NOMO-1 treated with dmso at 0.1 percent for 144 hours (cell line): ENCODE measurements around the gene AFTPH.
"Not testable (repeated sequence)": the region's sequence is repeated elsewhere in the genome, so short reads cannot be mapped to it uniquely, and the experiment has no call there.

Experiments
- DNase-seq: peaks from one replicate; lab custom pipeline; 2025; ENCODE audit not compliant: unreplicated experiment; lab: John Stamatoyannopoulos, UW

AFTPH gene

DNA sequence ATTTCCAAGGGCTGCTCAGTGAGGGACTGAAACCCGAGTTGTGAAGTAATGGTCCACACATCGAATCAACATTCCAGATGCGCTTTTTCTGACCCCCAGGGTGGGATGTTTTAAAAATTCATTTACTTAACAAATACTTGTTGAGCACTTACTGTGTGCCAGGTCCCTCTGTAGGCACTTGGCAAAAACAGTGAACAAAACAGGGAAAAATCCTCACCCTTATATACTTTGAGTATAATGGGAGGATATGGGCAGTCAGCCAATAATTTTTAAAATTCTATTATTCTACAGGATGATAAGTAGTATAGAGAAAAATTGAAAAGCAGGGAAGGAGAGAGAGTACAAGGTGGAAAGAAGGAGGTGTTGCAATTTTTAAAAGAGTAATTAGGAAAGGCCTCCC is 31.3 kb upstream of the AFTPH start:
- DNase-seq = no peak

DNA sequence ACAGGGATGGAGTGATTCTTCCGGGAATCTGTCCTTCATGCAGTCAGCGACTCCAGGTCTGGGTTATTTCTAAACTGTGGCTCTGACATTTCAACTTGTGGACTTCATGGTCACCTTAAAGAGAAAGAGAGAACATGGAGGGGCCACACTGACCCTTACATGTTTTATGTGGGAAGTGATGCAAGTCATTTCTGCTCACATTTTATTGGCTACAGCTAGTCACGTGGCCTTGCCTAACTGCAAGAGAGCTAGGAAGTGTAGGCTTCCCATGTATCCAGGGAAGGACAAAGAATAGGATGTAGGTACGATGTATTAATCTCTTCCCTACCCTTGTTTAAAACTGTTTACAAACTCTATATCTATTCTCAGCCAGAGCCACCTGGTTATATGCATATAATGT is 30.3 kb upstream of the AFTPH start:
- DNase-seq = no peak

DNA sequence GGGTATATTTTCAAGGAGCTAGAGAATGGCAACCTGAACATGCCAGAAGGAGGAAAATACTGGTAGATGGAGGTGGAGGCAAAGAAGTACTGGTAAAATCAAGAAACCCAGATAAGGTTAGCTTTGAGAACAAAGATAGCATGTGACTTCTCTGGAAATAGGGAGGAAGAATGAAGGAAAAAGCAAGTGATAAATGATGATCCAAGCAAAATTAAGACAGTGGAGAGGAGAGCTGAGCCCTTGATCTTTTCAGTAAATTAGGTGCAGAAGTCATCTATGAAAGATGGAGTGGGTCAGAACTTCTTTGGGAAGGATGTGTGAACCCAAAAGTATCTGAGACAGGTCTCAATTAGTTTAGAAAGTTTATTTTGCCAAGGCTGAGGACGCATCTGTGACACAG is 25.7 kb upstream of the AFTPH start:
- DNase-seq = no peak

DNA sequence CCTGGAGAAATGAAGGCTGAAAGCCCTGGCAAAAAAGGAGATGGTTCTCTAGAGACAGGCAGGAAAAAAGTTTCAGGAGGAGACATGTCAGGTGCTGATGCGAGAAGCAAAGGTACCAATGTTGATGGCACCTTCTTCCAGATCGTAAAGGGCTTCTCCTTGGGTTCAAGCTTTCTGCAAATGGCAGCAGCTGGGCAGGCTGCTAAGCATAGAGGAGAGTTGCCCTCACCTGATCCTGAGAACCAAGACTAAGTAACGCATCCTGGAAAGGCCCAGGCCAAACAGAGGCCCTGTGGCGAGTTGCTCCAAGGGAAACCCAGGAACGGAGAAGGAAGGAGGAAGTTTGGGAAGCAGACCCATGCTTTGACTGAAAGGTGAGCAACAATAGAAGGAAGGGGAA is 23.6 kb upstream of the AFTPH start:
- no peak for DNase-seq

DNA sequence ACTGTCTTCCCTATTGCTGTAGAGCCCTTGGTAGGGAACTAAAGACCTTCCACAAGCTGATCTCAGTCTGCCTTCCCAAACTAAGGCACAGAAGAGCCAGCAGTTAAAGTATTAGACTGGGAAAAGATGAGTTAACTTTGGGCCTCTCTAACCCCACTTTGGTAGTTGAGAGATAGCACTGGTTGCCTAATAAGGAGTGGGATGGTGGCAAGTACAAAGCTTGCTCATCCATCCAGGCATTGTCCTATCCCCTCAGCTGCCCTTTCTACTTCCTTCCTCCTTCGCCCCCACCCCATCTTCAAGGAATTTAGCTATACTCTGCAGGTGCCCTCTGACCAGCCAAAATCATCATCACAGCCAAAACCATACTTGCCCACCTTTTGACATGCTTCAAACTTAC is 22.2 kb upstream of the AFTPH start:
- no peak for DNase-seq

DNA sequence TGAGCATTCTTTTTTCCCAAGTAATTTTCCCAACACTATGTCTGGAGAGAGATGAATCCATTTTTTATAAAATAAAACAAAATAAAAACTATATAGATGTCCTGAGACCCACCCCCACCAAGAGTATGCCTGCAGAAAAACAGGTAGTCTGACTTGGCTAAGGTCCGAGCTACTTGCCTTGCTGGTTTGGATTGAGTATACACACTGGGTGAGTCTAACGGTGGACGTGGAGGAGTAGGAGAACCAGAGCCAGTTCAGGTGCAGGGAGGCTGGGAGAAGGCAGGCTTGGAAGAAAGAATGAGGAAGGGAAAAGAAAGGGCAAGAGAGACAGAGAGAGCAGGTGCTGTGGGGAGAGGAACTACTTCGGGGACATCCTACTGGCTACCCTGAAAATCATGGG is 21.3 kb upstream of the AFTPH start:
- DNase-seq = no peak

DNA sequence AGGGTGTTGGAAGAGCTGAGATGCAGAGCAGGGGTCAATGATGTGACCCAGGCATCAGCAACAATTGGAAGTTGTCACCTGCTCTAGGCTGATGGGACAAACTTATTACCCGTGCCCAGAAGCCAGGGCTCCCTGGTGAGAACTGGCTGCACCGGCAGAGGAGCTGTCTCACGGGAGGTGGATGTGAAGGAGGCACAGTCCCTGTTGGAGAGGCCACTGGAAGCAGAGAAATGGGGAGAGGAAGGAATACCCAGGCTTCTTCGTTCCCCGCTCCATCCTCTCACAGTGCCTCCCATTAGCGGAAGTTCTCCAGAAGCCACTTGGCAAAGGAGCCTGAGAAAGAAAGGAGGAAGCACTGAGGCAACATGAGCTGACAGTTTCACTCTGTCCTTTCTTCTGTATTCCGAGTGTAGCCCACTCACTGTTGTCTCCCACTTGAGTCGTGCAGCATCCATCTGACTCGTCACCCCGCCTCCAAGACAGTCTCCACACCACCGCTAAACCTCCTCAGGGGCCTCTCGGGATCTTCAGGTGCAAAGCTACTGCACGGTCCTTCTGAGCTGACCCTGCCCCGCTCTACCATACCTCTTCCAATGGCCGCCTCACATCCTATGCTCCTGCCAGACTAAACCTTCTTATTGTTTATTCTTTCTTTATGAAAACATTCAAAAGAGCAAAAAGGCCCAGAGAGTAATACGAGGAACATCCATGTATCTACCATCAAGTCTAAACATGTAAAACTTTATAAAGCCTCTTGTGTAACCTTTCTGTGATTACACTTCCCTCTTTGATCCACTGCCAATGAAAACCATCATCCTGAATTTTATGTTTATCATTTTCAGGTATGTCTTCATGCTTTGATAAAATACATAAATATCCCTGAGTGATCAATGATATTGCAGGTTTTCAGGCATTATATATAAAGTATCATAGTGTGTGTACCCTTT is 19.1 kb upstream of the AFTPH start:
- peak; percentile 47 for DNase-seq

DNA sequence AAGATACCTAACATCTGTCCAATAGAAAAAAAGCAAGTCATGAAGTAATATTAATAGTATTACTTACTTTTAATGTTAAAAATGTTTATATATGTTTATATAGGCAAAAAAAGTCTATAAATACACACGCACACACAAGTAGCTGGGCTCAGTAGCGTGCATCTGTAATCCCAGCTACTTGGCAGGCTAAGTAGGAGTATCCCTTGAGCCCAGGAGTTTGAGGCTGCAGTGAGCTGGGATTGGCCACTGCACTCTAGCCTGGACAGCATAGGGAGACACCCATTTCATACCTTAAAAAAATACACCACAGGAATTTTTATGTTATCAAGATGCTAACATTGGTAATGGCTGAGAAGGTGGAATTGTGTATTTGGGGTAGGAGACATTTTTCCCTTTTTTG is 17.4 kb upstream of the AFTPH start:
- no peak for DNase-seq

DNA sequence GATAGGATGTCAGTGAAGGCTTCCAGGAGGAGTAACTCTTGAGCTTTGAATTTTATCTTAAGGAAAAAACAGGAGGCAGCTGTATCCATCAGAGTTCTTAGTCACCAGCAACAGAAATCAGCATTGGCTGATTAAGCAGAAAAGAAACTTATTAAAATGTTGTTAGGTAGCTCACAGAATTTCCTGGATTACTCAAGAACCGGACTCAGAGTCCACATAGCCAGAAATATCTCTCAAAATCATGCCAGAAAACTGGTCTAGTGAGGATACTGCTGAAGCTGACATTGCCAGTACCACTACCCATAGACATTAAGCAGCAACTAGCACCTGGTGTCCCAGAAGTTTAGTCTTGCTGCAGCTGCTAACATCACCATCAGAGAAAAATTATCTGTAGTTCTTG is 10.1 kb upstream of the AFTPH start:
- no peak for DNase-seq

DNA sequence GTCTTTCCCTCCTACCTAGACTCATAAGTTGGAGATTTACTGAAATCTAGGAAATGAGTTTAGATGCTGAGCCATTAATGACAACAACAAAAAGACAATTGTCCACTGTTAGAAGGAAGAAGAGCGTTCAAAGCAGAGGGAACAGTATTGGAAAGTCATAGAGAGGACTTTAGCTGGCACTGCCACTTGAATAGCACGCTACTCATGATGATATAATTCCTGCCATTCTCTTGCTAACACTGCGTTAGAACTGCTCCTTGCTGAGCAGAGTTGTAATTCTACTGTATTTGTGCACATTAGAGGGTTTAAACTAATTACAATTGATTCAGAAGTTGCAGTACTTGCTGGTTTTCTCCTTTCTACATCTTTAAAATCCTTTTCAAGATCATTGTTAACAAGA is 9.0 kb upstream of the AFTPH start:
- no peak for DNase-seq

DNA sequence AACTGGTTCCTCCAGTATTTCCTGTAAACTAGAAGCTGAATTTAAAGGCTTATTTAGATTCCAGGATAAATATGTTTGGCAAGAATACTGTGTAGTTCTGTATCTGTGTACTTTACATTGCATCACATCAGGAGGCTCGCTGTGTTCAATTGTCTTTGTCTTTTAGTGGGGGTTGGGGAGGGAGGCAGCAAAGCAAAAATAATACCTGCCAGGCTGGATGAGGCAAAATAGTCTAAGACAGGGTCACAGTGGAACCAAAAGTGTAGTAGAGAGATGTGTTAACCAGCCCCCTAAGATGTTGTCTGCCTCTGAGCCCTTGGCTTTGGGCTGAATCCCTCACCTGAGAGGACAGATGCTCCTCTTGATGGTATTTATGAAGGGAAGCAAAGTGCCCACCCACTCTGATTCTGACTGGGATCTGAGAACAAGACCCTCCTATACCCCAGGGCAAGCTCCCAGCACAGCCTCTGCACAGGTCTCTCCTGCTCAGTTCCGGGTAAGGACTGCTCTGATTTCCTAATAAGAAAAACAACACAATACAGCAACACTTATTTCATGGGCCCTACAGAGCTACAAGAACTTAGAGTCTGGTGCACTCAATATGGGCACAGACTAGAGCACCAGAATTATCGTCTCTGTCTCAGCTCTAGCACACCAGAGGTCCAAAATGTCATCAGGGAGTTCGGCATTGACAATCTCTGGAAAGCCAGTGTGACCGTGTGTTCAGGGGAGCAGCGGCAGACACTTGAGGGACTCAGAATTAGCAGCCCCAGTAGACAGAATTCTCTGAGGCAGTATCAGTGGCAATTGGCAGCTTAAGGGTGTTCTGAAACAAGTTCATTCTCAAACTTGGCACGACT is 7.2 kb upstream of the AFTPH start:
- no peak for DNase-seq

DNA sequence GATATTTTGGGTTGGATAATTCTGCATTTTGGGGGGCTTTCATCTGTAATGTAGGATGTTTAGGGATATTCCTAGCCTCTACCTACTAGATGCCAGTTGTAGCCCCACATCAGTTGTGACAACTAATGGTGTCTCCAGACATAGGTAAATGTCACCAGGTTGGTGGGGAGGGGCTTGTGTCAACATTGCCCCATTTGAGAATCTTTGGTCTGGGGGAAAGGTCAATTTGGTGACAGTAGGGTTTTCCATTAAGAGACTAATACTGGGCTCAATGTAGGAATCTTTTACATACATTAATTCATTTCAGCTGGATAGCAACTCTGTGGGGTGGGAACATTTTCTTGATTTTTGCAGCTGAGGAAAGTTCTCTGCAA is 6.6 kb upstream of the AFTPH start:
- DNase-seq = no peak

DNA sequence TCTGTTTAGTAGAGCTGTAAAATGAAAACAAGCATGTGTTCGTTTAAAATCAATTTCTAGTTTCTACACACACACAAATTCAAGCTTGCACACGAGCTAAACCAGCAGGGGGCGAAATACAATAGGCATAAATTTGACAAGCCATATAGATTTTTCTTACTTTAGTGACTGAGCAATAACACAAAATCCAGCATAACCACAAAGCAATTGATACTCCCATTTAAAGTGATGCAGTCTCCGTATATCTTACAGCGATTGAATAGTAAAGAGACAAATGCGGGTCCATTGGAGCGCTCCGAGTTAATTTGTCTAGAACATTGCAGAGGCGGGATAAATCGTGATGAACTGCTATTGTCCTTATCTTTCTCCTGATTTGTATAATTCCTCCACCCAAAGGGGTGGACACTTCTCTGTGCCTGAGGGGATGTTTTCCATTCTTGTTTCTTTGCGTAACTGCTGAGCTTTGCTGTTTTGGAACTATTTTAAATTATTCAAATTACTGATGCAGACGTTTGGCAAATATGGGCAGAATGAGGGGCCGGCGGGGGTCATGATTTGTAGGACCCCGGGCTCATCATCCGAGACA is 1.2 kb upstream of the AFTPH start:
- peak; percentile 77 for DNase-seq

DNA sequence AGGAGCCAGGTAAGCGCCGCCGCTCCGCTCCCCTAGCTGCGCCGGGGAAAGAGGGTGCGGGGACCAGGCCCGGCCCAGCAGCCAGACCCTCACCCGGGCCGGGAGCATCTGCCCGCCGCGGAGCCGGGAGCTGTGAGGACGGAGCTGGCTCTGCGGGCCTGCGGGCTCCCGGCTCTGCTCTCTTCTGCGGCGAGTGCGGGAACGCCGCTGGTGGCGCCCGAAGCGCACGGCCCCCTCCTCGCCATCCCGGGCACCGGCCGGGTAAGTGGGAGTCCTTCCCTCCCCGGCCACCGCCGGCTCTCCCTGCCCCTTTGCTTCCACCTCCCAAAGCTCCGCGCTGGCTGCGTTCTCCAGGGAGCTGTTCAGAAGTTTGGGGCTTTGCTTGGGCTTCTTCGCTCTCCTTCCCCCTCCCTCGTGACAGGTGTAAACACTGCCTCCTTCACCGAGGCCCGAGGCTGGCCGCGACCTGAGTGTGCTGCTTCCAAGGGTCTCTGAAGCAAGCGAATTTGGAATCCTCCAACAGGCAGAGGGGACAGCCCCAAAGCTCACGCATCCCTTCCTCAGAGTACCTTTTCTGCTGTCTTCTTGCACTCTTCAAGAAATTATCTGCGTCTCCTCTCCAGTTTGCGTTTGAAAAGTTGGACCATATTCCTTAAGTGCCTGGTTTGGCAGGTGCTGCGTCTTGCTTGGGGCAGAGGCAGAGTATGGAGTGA is 632 bp downstream of the AFTPH start:
- no peak for DNase-seq

DNA sequence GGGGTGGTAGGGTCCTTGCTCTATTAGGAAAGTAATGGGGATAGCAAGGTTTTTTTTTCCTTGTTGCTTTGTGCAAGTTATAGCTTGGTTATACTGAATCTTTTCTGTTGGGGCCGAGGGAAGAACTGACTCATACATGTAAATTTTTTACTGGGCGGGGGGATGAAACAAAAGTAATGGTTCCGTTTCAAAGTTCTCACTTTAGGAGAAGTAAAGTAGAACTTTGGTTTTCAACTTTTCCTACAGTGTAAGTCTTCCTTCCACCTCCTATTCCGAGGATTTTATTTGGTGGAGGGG is 1.1 kb downstream of the AFTPH start:
- peak; percentile 46 for DNase-seq

DNA sequence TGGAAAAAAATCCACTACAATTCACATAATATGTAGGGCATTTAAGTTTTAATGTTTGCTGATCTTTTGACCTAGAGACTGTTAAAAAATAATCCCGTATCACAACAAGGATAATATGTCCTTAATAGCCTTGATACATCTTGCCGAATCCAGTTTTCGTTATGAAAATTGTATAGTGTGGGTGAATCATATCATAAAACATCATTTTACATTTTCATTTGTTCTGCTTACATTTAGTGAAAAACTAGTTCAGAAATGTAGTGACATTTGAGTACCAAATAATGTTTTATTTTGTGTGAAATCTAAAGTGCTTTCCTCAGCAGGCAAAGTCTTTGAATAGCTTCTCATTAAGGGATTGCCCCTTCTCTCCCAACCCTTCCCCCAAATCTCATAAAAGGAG is 1.9 kb downstream of the AFTPH start:
- no peak for DNase-seq

DNA sequence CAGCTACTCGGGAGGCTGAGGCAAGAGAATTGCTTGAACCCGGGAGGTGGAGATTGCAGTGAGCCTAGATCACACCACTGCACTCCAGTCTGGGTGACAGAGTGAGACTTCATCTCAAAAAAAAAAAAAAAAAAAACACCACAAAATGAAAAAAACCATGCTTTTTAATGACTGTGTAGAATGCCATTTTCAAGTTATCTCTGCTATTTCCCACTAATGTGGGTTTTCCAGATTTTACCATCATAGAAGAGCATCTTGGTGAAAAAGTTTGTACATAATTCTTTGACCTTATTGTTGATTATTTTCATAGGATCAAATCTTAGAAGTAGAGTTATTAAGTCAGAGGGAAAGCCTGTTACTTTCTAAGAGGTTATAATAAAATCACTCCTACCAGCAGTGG is 6.8 kb downstream of the AFTPH start:
- not testable (repeated sequence) for DNase-seq

DNA sequence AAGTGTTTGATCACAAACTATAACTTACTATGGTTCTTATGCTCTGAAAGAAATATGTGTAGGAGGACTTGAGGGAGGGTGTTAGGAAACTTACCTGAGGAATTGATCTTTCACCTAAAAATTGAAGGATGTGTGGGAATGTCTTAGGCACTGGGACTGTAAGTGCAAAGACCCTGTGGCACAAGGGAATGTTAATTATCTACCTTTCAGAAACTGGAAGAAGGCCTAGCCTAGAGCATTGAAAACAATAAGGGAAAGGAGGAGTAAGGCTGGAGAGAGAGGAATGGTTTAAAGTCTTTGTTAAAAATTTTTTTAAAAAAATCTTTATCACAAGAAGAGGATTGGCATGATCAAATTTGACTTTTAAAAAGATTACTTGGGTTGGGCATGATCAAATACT is 7.9 kb downstream of the AFTPH start:
- DNase-seq = no peak

DNA sequence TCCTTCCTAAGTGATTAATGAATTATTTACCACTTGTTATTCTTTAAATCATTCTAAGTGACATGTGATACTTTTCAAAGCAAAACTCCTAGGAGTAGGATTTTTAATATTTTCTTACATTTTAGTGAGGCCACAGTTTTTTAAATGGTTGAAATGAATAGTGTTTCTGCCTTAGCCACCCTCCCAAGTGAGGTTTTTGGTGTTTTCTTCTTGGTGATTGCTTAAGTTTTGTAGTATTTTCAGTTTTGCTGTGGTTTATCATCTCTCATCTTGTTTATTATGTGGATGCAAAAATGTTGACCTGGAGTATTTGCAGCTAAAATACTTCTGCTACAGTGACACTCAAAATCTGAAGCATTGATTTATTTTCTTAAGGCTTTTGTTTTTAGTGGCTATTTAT is 9.8 kb downstream of the AFTPH start:
- no peak for DNase-seq

DNA sequence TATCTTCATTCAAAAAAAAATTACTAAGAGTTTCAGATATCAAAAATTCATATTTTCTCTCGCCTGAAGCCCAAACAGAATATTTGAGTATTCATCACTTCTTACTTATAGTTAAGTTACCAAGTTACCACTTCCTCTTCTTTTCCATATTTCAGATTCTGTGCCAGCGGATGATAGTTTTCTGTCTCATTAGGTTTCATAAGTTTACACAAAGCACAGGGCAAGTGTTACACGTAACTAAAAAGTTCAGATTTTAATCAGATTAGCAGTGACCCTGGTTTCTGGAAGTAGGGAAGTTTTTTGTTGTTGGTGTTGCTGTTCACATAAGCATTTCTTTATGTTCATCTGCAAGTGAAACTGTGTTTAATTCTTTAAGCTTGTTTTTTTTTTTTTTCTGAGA is 10.2 kb downstream of the AFTPH start:
- peak; percentile 26 for DNase-seq

DNA sequence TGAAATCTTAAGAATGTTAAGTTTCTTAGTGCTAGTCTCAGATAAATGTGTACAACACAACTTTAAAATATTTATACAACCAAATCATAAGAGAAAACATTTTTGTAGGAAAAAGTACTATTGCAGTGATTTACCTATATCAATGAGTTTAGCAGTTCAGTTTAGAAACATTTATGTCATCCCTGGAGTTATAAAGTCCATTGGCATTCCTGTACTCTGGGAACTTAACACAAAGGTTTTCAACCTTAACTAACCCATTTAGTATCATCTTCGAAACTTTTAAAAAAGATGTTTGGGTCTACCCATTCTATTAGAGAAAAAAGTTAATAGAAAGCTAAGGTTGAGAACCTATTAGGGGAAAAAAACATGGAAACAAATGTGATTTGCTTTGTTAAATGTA is 10.9 kb downstream of the AFTPH start:
- no peak for DNase-seq
